Iris pigment epithelial cell (primary cell): ENCODE data around the gene TSPAN9.

Experiments
- DNase-seq: peaks from one replicate; pipeline ENCODE4 v3.0.0-alpha.2; 2011; ENCODE audit warnings: low read depth

Gene TSPAN9

GRCh38 chr12:3141339-3142321, 64.5 kb downstream of the TSPAN9 start:
- no peak for DNase-seq

- no peak for DNase-seq
These were observed 65.2 kb downstream of the TSPAN9 start for GRCh38 chr12:3142386-3142785.

- DNase-seq = no peak
These were observed 67.3 kb downstream of the TSPAN9 start for GRCh38 chr12:3144495-3144894.

DNA sequence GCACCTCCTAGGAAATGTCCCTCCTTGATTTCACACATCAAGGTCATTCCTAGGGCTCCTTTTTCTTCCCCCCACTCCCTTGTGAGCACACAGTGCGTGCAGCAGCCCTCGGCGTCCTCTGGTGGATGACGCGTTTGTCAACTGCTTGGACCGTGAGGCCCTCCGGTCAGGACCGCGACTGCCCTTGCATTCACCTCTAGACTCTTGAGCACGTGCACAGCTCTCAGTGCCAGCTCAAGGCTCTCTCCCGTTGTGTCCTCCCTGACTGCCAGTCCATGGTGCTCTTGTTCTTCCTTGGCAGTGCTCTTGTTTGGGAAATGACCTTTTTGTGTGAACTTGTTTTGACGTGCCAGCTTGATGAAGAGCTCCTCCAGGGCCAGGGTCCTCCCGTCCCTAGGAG, 67.9 kb downstream of the TSPAN9 start:
- DNase-seq = no peak

GRCh38 chr12:3145546-3146310, 68.5 kb downstream of the TSPAN9 start:
- no peak for DNase-seq

DNA sequence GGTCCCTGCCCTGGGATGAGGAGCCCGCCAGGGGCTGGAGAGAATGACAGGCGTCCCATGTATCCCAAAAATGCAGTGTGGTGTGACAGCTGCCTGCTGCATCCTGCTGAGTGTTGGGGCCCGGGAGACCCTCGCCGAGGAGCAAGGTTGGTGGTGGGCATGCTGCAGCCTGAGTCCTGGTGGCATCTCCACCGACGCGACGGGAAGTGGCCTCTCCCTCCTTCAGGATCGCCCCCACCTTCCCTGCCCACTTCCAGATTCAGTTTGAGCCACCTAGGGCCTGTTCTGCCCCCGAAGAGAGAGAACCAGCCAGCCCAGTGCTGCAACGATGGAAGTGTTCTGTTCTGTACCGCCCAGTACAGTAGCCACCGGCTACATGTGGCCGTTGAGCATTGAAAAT, 70.1 kb downstream of the TSPAN9 start:
- no peak for DNase-seq

DNA sequence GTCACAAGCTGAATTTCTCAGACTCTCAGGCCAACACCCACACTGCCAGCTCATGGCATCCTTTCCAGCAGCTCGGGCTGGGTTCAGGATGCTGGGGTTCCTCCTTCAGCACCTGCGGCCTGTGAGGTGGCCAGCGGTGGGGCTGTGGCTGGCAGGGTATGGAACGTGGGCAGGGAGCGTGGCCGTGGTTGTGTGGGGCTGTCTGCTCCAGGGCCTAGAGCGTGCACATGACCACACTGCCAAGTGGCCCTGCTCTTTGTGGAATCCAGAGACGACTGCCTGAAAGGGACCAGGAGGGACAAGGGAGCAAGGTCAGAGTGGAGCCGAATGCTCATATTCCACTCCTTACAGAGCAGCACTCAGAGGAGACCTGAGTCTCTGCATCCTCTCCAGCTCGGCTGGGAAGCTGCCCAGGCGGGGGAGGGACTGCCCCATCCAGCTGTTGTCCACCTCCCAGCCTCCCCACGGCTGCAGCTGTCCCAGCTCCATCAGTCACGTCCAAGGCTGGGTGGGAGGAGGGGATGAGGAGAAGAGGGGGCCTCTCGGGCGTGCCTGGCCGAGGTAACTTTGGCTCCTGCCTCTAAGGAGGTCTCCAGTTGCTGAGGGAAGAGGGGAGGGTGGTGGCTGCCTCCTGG, 71.3 kb downstream of the TSPAN9 start:
- no peak for DNase-seq

GRCh38 chr12:3149515-3150307, 72.5 kb downstream of the TSPAN9 start:
- DNase-seq = no peak

- no peak for DNase-seq
These were observed 73.1 kb downstream of the TSPAN9 start for GRCh38 chr12:3150308-3150670.

DNA sequence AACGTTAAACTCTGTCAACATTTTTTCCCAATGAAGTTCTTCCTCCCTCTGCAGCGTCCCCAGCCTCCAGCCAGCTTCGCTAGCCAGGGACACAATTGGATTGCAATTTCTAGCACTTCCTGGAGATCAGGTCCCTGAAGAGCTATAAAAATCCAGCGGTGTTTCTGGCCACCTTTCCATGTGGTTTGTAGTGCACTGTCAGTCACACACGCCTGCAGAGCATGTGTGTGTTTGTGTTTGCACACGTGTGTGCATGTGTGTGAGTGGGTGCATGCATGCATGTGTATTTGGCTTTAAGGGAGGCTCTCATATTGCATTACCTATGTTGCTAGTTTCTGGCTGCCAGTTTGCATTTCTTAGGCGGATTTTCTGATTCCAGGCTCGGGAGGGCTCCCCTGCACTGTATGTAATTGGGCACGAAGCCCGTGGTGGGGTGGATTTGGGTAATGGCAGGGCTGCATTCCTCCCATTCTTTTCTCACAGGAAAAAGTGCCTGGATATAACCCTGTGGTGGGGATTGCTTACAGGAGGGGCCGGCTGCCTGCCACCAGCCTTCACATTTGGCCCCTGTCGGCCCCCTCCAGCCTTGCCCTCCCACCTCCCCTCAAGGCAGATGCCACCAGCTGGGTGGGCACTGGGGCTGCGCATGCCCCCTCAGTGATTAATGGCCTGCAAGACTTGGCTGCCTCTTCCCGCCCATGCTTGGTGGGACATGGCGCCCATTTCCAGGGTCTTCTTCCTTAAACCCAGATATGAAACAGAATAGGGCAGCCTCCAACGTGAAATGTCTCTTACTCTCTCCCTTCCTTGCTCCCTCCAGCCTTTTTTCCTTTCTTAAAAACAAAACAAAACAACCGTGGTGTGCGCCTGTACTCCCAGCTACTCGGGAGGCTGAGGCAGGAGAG, 74.0 kb downstream of the TSPAN9 start:
- DNase-seq = peak; percentile 50

DNA sequence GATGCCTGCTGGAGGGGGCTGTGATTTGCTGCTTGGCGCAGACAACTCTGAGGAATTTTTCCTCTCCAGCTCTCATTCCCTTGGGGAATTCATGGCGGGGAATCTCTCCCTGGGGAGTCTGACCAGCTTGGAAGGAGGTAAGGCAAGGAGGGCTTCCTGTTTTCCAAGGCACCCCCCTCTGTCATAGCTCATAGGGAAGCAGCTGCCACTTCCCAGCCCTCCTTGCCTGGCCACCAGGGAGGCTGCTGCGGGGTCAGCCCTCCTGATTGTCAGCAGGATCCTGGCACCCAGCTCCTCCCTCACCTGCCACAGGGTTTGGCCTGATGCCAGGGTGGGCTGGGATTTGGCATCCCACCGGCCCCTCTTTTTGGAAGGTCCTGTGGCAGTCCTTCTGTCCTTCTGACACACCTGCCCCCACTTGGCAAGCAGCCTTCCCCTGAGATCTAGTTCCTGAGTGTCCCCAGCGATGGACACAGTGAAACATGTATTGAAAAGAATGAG, 74.9 kb downstream of the TSPAN9 start:
- no peak for DNase-seq

DNA sequence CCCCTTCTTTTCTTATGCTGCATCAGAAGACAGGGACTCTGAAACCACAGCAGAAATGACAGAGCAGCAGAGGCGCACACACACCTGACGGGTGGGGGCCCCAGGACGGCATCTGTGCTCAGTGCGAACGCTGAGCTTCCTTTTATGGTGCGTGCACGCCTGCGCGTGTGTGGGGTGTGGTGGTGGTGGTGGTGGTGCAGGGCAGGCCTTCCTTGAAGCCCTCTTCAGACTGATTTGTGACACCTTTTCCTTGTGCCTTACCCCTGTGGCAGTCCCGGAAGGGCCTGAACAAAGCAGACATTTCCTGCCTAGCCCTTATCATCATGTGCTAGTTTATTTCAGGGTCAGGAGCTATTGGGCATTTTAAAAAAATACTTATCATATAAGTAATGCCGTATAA, 75.7 kb downstream of the TSPAN9 start:
- no peak for DNase-seq

DNA sequence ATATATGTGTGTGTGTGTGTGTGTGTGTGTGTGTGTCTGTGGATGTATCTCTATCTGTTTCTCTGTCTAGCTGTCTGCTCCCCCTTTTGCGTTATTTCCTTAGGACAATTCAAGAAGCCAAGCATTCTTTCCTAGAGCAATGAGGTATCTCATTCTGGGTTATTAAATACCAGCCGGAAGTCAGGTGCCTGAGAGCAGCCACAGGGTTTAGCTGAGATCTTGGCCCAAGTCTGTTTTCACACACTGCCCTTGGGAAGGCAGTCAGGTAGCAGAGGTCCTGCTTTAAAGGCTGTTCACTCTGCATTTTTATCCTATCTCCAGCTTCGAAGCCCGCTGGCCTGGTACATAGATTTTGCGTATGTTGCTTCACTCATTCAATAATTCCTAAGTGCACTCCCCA, 76.8 kb downstream of the TSPAN9 start:
- no peak for DNase-seq

DNA sequence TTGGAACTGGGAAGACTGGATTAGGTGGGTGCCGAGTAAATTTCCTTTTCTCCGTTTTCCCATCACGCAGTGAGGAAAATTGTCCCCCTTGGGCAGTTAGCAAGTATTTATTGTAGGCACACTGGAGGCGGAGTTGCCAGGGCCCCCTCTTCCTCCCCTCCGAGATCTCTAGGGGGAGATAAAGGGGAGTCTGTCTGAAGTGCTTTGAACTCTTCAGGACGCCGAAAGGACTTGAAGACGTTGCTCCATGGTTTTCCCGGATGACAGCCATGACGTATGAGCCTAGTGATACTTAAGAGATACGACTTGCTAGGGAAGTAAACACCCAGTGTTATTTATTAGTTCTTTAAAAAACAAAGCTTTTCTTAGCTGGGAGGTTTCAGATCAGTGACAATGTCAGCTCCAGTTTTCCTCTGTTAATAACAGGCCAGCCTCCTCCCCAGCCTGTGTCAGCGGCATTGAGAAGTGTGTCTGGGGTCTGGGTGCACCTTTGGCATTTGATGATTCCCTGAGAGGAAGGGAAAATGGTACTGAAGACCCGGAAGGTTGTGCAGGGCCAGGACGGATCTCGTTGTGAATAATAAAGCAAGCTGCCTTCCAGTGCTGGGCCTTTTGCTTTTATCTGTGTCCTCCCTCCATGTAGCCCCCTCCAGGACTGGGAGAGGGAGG, 78.7 kb downstream of the TSPAN9 start:
- no peak for DNase-seq

DNA sequence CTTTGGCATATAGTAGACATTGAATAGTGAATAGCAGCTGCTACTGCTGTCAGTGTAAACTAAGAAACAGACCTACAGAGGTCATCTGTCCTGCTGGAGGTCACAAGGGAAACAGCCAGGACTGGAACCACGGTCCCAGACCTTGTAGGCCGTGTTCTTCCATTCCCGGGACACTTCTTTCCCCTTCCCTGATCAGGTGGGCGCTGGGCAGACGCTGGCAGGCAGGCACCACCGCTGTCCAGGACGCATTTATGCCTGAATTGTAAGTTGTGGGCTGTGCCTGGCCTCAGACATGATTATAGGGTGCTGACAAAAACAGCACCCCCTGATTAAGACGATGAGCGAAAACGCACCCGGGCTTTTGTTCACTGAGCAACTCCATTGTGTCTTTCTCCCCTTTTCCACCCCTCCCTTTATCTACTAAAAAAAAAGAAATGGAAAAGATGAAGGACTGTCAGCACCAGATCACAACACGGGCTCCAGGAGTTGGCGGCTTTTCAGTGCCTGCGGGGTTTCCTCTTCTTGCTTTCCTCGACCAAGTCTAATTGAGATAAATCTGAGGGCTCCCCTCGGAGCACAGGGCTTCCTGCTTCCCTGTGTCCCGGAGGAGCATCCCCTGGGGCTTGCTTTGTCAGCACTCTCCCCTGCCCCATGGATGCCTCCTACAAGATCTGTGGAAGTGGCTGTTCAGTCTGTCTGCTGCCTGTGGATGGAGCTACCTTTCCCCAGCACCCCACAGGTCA, 80.6 kb downstream of the TSPAN9 start:
- DNase-seq = no peak

- peak; percentile 84 for DNase-seq
These were observed 81.8 kb downstream of the TSPAN9 start for GRCh38 chr12:3158851-3159465.

GRCh38 chr12:3160081-3160480, 82.9 kb downstream of the TSPAN9 start:
- DNase-seq = peak; percentile 73

- no peak for DNase-seq
These were observed 84.7 kb downstream of the TSPAN9 start for GRCh38 chr12:3161861-3162260.
